ENCODE results near the gene LTC4S. TPM values are rescaled to one million over a fixed set of nuclear protein-coding genes. Genes with fewer than 3 reads are reported as not detected.
A peak's percentile ranks its signal among the peaks of the same experiment; 100 is the strongest.

Gene LTC4S
- total and polyA plus RNA-seq, 2 experiments from 2014 or later, result 5.8 to 10.1 TPM

DNA sequence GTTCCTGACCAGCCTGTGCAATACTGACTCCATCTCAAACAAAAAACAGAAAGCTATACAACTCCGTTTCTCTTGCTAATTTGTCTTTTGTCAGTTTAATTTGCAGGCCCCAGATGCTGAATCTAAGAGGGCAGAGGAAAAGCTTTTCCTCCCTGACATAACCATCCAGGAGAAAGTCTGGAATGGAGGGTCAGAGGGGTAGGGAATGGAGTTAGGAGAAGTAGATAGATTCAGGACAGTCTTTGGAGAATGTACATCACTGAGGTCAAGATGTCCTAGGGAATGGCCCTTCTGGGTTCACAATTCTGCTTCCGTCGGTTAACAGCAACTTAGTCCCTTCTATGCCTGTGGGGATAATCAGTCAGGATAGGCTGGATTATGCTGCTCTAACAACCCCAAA is 20.3 kb downstream of the LTC4S start (continued):
- TF ChIP-seq, protein P1, sequence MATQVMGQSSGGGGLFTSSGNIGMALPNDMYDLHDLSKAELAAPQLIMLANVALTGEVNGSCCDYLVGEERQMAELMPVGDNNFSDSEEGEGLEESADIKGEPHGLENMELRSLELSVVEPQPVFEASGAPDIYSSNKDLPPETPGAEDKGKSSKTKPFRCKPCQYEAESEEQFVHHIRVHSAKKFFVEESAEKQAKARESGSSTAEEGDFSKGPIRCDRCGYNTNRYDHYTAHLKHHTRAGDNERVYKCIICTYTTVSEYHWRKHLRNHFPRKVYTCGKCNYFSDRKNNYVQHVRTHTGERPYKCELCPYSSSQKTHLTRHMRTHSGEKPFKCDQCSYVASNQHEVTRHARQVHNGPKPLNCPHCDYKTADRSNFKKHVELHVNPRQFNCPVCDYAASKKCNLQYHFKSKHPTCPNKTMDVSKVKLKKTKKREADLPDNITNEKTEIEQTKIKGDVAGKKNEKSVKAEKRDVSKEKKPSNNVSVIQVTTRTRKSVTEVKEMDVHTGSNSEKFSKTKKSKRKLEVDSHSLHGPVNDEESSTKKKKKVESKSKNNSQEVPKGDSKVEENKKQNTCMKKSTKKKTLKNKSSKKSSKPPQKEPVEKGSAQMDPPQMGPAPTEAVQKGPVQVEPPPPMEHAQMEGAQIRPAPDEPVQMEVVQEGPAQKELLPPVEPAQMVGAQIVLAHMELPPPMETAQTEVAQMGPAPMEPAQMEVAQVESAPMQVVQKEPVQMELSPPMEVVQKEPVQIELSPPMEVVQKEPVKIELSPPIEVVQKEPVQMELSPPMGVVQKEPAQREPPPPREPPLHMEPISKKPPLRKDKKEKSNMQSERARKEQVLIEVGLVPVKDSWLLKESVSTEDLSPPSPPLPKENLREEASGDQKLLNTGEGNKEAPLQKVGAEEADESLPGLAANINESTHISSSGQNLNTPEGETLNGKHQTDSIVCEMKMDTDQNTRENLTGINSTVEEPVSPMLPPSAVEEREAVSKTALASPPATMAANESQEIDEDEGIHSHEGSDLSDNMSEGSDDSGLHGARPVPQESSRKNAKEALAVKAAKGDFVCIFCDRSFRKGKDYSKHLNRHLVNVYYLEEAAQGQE (IDR thresholded peaks at IDR 0.05; ENCODE audit: unreplicated experiment), result no peak

DNA sequence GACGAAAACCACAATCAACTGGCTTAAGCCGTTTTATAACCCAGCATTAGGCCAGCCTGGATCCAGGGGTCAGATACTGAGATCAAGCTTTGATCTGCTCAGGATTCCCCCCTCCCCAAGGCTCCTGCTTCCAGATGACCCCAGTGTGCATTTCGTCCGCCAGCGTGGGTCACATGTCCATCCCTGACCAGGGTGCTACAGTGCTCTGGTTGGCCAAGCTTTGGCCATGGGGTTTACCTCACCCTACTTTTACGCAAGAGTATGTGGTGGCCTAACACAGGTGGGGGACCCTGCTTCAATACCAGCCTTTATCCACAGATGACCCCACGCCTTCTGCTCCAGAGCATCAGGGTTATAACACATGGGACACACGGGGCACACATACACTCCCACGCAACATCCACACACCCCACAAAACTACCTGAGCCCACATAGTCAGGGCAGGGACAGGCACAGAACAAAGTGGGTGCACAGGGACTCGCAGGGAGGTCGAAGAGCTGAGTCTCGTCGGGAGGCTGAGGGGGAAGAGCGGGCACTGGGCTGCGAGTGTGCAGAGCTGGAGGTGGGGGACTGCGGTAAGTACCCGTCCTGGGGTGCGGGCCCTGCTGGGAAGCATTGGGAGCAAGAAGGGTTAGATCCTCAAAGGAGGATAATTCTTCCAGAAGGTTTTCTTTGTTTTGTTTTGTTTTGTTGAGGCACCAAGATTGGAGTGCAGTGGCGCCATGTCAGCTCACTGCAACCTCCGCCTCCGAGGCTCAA is 21.9 kb downstream of the LTC4S start:
- Histone ChIP-seq H3K27ac (ENCODE audit: low read depth) (no peak overlapping the region), H2AFZ (no peak overlapping the region), H4K20me1 (replicated peaks; ENCODE audit: insufficient read depth) (no peaks in the 10 kb centered on the region; the same call in 1 of the 2 replicates), H3K4me2 (peak overlapping the region; percentile 84; the same call in 1 of the 2 replicates), H3K79me2 (replicated peaks; ENCODE audit: insufficient read depth) (no peaks in the 10 kb centered on the region), H3K9me2 (ENCODE audit: insufficient read depth) (no peaks in the 10 kb centered on the region), H3F3A (replicated peaks; ENCODE audit: low read depth) (peaks cover 33% of the 10 kb centered on the region), H3K27me3 (ENCODE audit: insufficient read depth) (peaks cover 12% of the 10 kb centered on the region; the same call in 1 of the 2 replicates), H3K4me1 (ENCODE audit: insufficient read depth) (peaks cover 33% of the 10 kb centered on the region), H3K4me3 (peak overlapping the region; percentile 57; the same call in 1 of the 2 replicates), H3K36me3 (ENCODE audit: insufficient read depth) (peaks cover 5% of the 10 kb centered on the region; the same call in 1 of the 2 replicates)
- Mint-ChIP-seq H3K4me1 (peaks cover 33% of the 10 kb centered on the region), H3K9me3 (no peaks in the 10 kb centered on the region), H3K36me3 (ENCODE audit: low read depth) (peaks cover 32% of the 10 kb centered on the region), H3K27me3 (ENCODE audit: insufficient read depth, low read depth, poor library complexity) (peaks cover 36% of the 10 kb centered on the region), H3K4me3 (peak overlapping the region; percentile 58), H3K27ac (no peak overlapping the region)
- DNase-seq (ENCODE audit: low spot score) (no peak), ATAC-seq (no peak)
- TF ChIP-seq, protein P2, sequence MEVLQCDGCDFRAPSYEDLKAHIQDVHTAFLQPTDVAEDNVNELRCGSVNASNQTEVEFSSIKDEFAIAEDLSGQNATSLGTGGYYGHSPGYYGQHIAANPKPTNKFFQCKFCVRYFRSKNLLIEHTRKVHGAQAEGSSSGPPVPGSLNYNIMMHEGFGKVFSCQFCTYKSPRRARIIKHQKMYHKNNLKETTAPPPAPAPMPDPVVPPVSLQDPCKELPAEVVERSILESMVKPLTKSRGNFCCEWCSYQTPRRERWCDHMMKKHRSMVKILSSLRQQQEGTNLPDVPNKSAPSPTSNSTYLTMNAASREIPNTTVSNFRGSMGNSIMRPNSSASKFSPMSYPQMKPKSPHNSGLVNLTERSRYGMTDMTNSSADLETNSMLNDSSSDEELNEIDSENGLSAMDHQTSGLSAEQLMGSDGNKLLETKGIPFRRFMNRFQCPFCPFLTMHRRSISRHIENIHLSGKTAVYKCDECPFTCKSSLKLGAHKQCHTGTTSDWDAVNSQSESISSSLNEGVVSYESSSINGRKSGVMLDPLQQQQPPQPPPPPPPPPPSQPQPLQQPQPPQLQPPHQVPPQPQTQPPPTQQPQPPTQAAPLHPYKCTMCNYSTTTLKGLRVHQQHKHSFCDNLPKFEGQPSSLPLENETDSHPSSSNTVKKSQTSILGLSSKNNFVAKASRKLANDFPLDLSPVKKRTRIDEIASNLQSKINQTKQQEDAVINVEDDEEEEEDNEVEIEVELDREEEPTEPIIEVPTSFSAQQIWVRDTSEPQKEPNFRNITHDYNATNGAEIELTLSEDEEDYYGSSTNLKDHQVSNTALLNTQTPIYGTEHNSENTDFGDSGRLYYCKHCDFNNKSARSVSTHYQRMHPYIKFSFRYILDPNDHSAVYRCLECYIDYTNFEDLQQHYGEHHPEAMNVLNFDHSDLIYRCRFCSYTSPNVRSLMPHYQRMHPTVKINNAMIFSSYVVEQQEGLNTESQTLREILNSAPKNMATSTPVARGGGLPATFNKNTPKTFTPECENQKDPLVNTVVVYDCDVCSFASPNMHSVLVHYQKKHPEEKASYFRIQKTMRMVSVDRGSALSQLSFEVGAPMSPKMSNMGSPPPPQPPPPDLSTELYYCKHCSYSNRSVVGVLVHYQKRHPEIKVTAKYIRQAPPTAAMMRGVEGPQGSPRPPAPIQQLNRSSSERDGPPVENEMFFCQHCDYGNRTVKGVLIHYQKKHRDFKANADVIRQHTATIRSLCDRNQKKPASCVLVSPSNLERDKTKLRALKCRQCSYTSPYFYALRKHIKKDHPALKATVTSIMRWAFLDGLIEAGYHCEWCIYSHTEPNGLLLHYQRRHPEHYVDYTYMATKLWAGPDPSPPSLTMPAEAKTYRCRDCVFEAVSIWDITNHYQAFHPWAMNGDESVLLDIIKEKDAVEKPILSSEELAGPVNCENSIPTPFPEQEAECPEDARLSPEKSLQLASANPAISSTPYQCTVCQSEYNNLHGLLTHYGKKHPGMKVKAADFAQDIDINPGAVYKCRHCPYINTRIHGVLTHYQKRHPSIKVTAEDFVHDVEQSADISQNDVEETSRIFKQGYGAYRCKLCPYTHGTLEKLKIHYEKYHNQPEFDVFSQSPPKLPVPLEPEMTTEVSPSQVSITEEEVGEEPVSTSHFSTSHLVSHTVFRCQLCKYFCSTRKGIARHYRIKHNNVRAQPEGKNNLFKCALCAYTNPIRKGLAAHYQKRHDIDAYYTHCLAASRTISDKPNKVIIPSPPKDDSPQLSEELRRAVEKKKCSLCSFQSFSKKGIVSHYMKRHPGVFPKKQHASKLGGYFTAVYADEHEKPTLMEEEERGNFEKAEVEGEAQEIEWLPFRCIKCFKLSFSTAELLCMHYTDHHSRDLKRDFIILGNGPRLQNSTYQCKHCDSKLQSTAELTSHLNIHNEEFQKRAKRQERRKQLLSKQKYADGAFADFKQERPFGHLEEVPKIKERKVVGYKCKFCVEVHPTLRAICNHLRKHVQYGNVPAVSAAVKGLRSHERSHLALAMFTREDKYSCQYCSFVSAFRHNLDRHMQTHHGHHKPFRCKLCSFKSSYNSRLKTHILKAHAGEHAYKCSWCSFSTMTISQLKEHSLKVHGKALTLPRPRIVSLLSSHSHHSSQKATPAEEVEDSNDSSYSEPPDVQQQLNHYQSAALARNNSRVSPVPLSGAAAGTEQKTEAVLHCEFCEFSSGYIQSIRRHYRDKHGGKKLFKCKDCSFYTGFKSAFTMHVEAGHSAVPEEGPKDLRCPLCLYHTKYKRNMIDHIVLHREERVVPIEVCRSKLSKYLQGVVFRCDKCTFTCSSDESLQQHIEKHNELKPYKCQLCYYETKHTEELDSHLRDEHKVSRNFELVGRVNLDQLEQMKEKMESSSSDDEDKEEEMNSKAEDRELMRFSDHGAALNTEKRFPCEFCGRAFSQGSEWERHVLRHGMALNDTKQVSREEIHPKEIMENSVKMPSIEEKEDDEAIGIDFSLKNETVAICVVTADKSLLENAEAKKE (CRISPR knock-in tag; IDR thresholded peaks at IDR 0.05), result no peak
- TF ChIP-seq EZH2phosphoT487 (IDR thresholded peaks at IDR 0.05; ENCODE audit: unreplicated experiment) (no peak), EZH2 (IDR thresholded peaks at IDR 0.05; ENCODE audit: low read depth, unreplicated experiment) (no peak), ETS1 (IDR thresholded peaks at IDR 0.05) (no peak), POLR2AphosphoS5 (IDR thresholded peaks at IDR 0.05; ENCODE audit: low read depth) (no peak)
- TF ChIP-seq, protein P3, sequence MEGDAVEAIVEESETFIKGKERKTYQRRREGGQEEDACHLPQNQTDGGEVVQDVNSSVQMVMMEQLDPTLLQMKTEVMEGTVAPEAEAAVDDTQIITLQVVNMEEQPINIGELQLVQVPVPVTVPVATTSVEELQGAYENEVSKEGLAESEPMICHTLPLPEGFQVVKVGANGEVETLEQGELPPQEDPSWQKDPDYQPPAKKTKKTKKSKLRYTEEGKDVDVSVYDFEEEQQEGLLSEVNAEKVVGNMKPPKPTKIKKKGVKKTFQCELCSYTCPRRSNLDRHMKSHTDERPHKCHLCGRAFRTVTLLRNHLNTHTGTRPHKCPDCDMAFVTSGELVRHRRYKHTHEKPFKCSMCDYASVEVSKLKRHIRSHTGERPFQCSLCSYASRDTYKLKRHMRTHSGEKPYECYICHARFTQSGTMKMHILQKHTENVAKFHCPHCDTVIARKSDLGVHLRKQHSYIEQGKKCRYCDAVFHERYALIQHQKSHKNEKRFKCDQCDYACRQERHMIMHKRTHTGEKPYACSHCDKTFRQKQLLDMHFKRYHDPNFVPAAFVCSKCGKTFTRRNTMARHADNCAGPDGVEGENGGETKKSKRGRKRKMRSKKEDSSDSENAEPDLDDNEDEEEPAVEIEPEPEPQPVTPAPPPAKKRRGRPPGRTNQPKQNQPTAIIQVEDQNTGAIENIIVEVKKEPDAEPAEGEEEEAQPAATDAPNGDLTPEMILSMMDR (conservative IDR thresholded peaks at IDR 0.05; ENCODE audit: low read depth in 2 of 2), result no peak
